ENCODE results near the gene CENPU. TPM values are rescaled to one million over a fixed set of nuclear protein-coding genes. Genes with fewer than 3 reads are reported as not detected.

The CENPU gene
- total RNA-seq, 4 donors from 2014 or later = 1.0 to 3.0 (median 1.8) TPM

- H3K4me3 ChIP-seq = no peak overlapping the region
- DNase-seq (ENCODE audit: low spot score in 2 of 2) = no peak
- peaks cover 0 to 96% (median 17%) of the 10 kb centered on the region in 3 donors for H3K36me3 ChIP-seq
- H3K27ac ChIP-seq = no peak overlapping the region
- H3K27me3 ChIP-seq = no peaks in the 10 kb centered on the region
- H3K4me1 ChIP-seq = peaks cover 0 to 17% (median 0%) of the 10 kb centered on the region in 4 donors
- no peaks in the 10 kb centered on the region for H3K9me3 ChIP-seq
- no peak for TF ChIP-seq EP300 (IDR thresholded peaks at IDR 0.05)
- WGBS, 2 donors = 93 to 94% methylated on average over 9 of the region's 9 CpGs
Observed at GRCh38 chr4:184766446-184766845, 32.5 kb upstream of the CENPU start.

DNA sequence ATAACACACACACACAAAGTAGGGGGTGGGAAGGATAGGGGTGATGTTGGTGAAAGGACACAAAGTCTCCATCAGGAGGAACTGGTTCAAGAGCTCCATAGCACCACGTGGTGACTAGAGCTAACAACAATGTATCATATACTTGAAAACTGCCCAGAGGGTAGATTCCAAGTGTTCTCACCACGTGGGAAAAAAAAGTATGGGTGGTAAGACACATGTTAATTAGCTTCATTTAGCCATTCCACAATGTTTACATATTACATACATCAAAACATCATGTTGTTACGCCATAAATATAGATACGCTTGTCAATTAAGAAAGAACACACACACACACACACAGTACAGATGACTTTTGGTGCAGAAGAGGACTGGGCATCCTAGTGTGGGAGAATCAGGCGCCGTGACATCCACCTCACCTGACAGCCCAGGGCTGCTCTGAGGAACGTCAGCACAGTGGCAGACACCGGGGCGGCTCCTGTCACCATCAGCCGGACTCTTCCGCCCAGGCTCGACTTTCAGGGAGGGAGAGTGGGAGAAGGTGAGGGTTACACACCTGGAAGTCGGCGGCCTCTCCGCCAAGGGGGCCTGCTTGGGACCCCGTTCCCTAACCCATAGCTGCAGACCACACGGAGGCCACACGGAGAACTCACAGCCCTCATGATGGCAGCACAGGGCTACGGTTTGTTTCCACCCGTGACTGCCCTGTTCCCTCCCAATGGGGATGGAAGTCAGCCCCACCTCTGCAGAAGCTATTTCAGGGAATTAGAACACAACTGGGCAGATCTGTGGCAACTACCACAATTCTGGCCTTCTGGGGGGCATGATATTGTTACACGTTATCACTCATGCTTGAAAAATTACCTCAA lies 31.8 kb upstream of the CENPU start:
- H3K27me3 ChIP-seq = no peaks in the 10 kb centered on the region
- H3K9me3 ChIP-seq = no peaks in the 10 kb centered on the region
- H3K36me3 ChIP-seq = peaks cover 0 to 96% (median 17%) of the 10 kb centered on the region in 3 donors
- no peak overlapping the region for H3K4me3 ChIP-seq
- 83 to 87% methylated on average over 21 of the region's 21 CpGs for WGBS, 2 donors
- no peak overlapping the region for H3K27ac ChIP-seq
- H3K4me1 ChIP-seq = peaks cover 0 to 17% (median 0%) of the 10 kb centered on the region in 4 donors
- DNase-seq (ENCODE audit: low spot score in 2 of 2) = no peak
- no peak for TF ChIP-seq EP300 (IDR thresholded peaks at IDR 0.05)
- no peak for TF ChIP-seq POLR2A (IDR thresholded peaks at IDR 0.05)
- TF ChIP-seq CTCF (IDR thresholded peaks at IDR 0.05) = no peak

DNA sequence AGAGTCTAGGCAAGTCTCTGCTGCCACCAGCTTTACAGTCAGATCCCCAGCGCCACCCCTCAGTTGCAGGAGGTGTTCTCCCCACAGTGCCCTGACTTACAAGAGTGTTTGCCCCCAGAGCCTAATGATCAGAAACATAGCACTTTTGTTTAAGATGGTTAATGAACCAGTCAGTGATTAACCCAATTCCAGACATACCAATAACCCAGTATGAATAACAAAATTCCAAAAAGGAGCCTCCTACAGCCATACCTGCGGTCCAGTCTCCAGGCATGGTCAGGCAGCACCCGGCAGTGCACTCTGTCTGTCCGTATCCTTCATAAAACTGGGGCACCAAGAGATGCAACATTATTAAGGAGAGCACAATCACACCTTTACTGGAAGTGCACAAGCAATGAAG lies 30.7 kb upstream of the CENPU start:
- peaks cover 0 to 17% (median 0%) of the 10 kb centered on the region in 4 donors for H3K4me1 ChIP-seq
- H3K27ac ChIP-seq = no peak overlapping the region
- H3K9me3 ChIP-seq = no peaks in the 10 kb centered on the region
- H3K36me3 ChIP-seq = peaks cover 0 to 96% (median 17%) of the 10 kb centered on the region in 3 donors
- TF ChIP-seq POLR2A (IDR thresholded peaks at IDR 0.05) (no peak), CTCF (IDR thresholded peaks at IDR 0.05) (no peak)
- WGBS, 2 donors = 96 to 99% methylated on average over 4 of the region's 4 CpGs
- no peak overlapping the region for H3K4me3 ChIP-seq
- H3K27me3 ChIP-seq = no peaks in the 10 kb centered on the region
- no peak for DNase-seq (ENCODE audit: low spot score in 2 of 2)

- Histone ChIP-seq H3K9me3 (no peaks in the 10 kb centered on the region), H3K27ac (peak overlapping the region in 2 of 4 donors; percentile 62 to 67), H3K4me3 (no peak overlapping the region), H3K4me1 (peaks cover 0 to 19% (median 0%) of the 10 kb centered on the region in 4 donors), H3K36me3 (peaks cover 0 to 87% (median 17%) of the 10 kb centered on the region in 3 donors), H3K27me3 (no peaks in the 10 kb centered on the region)
- TF ChIP-seq POLR2A (IDR thresholded peaks at IDR 0.05) = no peak
- no peak for TF ChIP-seq CTCF (IDR thresholded peaks at IDR 0.05)
- TF ChIP-seq EP300 (IDR thresholded peaks at IDR 0.05) = no peak
- 60 to 62% methylated on average over 14 of the region's 14 CpGs for WGBS, 2 donors
- DNase-seq (ENCODE audit: low spot score in 2 of 2) = no peak
Observed at GRCh38 chr4:184763150-184763780, 29.4 kb upstream of the CENPU start.

GRCh38 chr4:184762100-184762499 lies 28.2 kb upstream of the CENPU start:
- Histone ChIP-seq H3K36me3 (peaks cover 0 to 77% (median 13%) of the 10 kb centered on the region in 3 donors), H3K9me3 (no peaks in the 10 kb centered on the region), H3K4me1 (peaks cover 0 to 30% (median under 1%) of the 10 kb centered on the region in 4 donors), H3K4me3 (no peak overlapping the region), H3K27ac (peak overlapping the region in 1 of 4 donors; percentile 62), H3K27me3 (no peaks in the 10 kb centered on the region)
- WGBS, 2 donors = 78 to 85% methylated on average over 5 of the region's 5 CpGs
- TF ChIP-seq CTCF (IDR thresholded peaks at IDR 0.05) (no peak), POLR2A (IDR thresholded peaks at IDR 0.05) (no peak), EP300 (IDR thresholded peaks at IDR 0.05) (no peak)
- no peak for DNase-seq (ENCODE audit: low spot score in 2 of 2)
